Sigmoid colon (tissue), 7 donors: Measurements from ENCODE around the gene FGF22. TPM values are rescaled to one million over a fixed set of nuclear protein-coding genes. Genes with fewer than 3 reads are reported as not detected.

ENCODE experiments used
- DNase-seq: peaks from one replicate; pipeline ENCODE4 v3.0.0-alpha.2; 2019
- H3K27ac ChIP-seq, 4 donors: fragments of 200-600 bp; sonication (generic); one replicate each; pipeline ENCODE4 v1.5.1; 2016 to 2019; ENCODE audit warnings: mild to moderate bottlenecking in 1 of 4
- H3K27me3 ChIP-seq, 3 donors: fragments of 200-600 bp; sonication (generic); one replicate each; pipeline ENCODE4 v1.5.1; 2019; ENCODE audit warnings: mild to moderate bottlenecking in 1 of 3
- H3K36me3 ChIP-seq, 4 donors: fragments of 200-600 bp; sonication (generic); one replicate each; pipeline ENCODE4 v1.5.1; 2016 to 2019
- H3K4me1 ChIP-seq, 4 donors: fragments of 200-600 bp; sonication (generic); one replicate each; pipeline ENCODE4 v1.5.1; 2017 to 2019
- H3K4me3 ChIP-seq, 4 donors: fragments of 200-600 bp; sonication (generic); one replicate each; pipeline ENCODE4 v1.5.1; 2017 to 2019; ENCODE audit warnings: mild to moderate bottlenecking in 2 of 4, moderate library complexity in 1 of 4
- H3K9me3 ChIP-seq, 4 donors: fragments of 200-600 bp in 3 of 4; sonication (generic) in 3 of 4; one replicate each; pipeline versions ENCODE4 v1.5.1 to v1.6.1; 2013 to 2019
- CTCF ChIP-seq, 4 experiments: fragments of 450-650 bp in 3 of 4; fragments of 200-600 bp in 1 of 4; IDR thresholded peaks; one replicate each; pipeline ENCODE4 v1.5.1; 2016 to 2019; ENCODE audit warnings: antibody characterized with exemption in 4 of 4, mild to moderate bottlenecking in 3 of 4, moderate library complexity in 2 of 4
- EP300 ChIP-seq, 4 donors: sonication (generic); formaldehyde crosslinking; IDR thresholded peaks; one replicate each; pipeline ENCODE4 v1.6.1; 2017; ENCODE audit warnings: antibody characterized with exemption in 4 of 4
- POLR2A ChIP-seq, 2 donors: fragments of 450-650 bp; IDR thresholded peaks; one replicate each; pipeline ENCODE4 v1.6.1; 2016; ENCODE audit warnings: antibody characterized with exemption in 2 of 2, mild to moderate bottlenecking in 2 of 2, moderate library complexity in 2 of 2
- POLR2AphosphoS5 ChIP-seq, 4 donors: sonication (generic); formaldehyde crosslinking; IDR thresholded peaks; one replicate each; pipeline ENCODE4 v1.6.1; 2017; ENCODE audit warnings: antibody characterized with exemption in 4 of 4
- WGBS, 2 donors: extraction: QIAGEN DNeasy Blood & Tissue Kit; methylation state at CpG; one replicate each; pipeline ENCODE4 v1.1.7; 2013; 5-methylcytosine and 5-hydroxymethylcytosine counted together
- intact Hi-C: fragments of 100-400 bp; cut with DNase I; formaldehyde crosslinking; loops from one replicate; pipeline ENCODE4 v1.15.1; 2023
- polyA plus RNA-seq, 3 donors: library from polyadenylated mRNA; stranded (reverse); fragments of 200-250 nt; gene quantifications; one replicate each; pipeline ENCODE4 v1.2.3, GENCODE V29; 2013
- total RNA-seq, 4 donors: library from RNA; depleted of rRNA; stranded (reverse); fragments of >200 nt; gene quantifications; one replicate each; pipeline ENCODE4 v1.1.0, GENCODE V29; 2016
- donor health status: healthy with polysubstance abuse.
- donor health status: Bipolar disorder and iron deficiency.
- donor health status: healthy.

The FGF22 gene
- total and polyA plus RNA-seq, 7 donors = 0.20 to 1.7 (median 0.99) TPM; not detected in 4

GRCh38 chr19:615619-616018 is 24.1 kb upstream of the FGF22 start:
- TF ChIP-seq EP300 (IDR thresholded peaks at IDR 0.05) (no peak), POLR2AphosphoS5 (IDR thresholded peaks at IDR 0.05) (no peak), POLR2A (IDR thresholded peaks at IDR 0.05) (no peak), CTCF (IDR thresholded peaks at IDR 0.05) (no peak)
- H3K27ac ChIP-seq = no peak overlapping the region
- peaks cover 8 to 28% (median 15%) of the 10 kb centered on the region in 3 donors for H3K27me3 ChIP-seq
- H3K4me1 ChIP-seq = peaks cover 0 to 6% (median 4%) of the 10 kb centered on the region in 4 donors
- no peaks in the 10 kb centered on the region for H3K9me3 ChIP-seq
- no peak for DNase-seq
- intact Hi-C loops = no loop called here
- 10 to 24% methylated on average over 33 of the region's 33 CpGs for WGBS, 2 donors
- peaks cover 28 to 38% (median 35%) of the 10 kb centered on the region in 4 donors for H3K36me3 ChIP-seq
- H3K4me3 ChIP-seq = no peak overlapping the region

- TF ChIP-seq EP300 (IDR thresholded peaks at IDR 0.05) (no peak), POLR2AphosphoS5 (IDR thresholded peaks at IDR 0.05) (no peak), CTCF (IDR thresholded peaks at IDR 0.05) (no peak), POLR2A (IDR thresholded peaks at IDR 0.05) (no peak)
- Histone ChIP-seq H3K9me3 (no peaks in the 10 kb centered on the region), H3K27ac (no peak overlapping the region), H3K36me3 (peaks cover 28 to 42% (median 38%) of the 10 kb centered on the region in 4 donors), H3K27me3 (peaks cover 8 to 28% (median 15%) of the 10 kb centered on the region in 3 donors), H3K4me1 (peaks cover 0 to 6% (median 2%) of the 10 kb centered on the region in 4 donors), H3K4me3 (no peak overlapping the region)
- intact Hi-C loops = no loop called here
- DNase-seq = no peak
- WGBS, 2 donors = 12 to 20% methylated on average over 94 to 97 of the region's 97 CpGs
Observed at GRCh38 chr19:616062-616700, 23.5 kb upstream of the FGF22 start.

GRCh38 chr19:616747-617526 is 22.7 kb upstream of the FGF22 start:
- H3K36me3 ChIP-seq = peaks cover 32 to 50% (median 43%) of the 10 kb centered on the region in 4 donors
- WGBS, 2 donors = 61 to 87% methylated on average over 58 of the region's 58 CpGs

GRCh38 chr19:617551-618246 is 22.0 kb upstream of the FGF22 start:
- WGBS, 2 donors = 81 to 92% methylated on average over 29 of the region's 29 CpGs
- intact Hi-C loops = no loop called here
- no peak for DNase-seq
- Histone ChIP-seq H3K9me3 (no peaks in the 10 kb centered on the region), H3K27ac (no peak overlapping the region), H3K36me3 (peaks cover 39 to 57% (median 47%) of the 10 kb centered on the region in 4 donors), H3K4me3 (no peak overlapping the region), H3K4me1 (peaks cover 0 to 6% (median 2%) of the 10 kb centered on the region in 4 donors), H3K27me3 (peaks cover 8 to 28% (median 15%) of the 10 kb centered on the region in 3 donors)
- no peak for TF ChIP-seq CTCF (IDR thresholded peaks at IDR 0.05)
- no peak for TF ChIP-seq EP300 (IDR thresholded peaks at IDR 0.05)
- no peak for TF ChIP-seq POLR2A (IDR thresholded peaks at IDR 0.05)
- no peak for TF ChIP-seq POLR2AphosphoS5 (IDR thresholded peaks at IDR 0.05)

More at GRCh38 chr19:616747-617526, 22.7 kb upstream of the FGF22 start:
- no peak overlapping the region for H3K27ac ChIP-seq
- intact Hi-C loops = no loop called here
- H3K9me3 ChIP-seq = no peaks in the 10 kb centered on the region
- peaks cover 0 to 6% (median 2%) of the 10 kb centered on the region in 4 donors for H3K4me1 ChIP-seq
- no peak for DNase-seq
- TF ChIP-seq CTCF (IDR thresholded peaks at IDR 0.05) (no peak), POLR2AphosphoS5 (IDR thresholded peaks at IDR 0.05) (no peak), POLR2A (IDR thresholded peaks at IDR 0.05) (no peak), EP300 (IDR thresholded peaks at IDR 0.05) (no peak)
- H3K27me3 ChIP-seq = peaks cover 8 to 28% (median 15%) of the 10 kb centered on the region in 3 donors
- H3K4me3 ChIP-seq = no peak overlapping the region
